Effector memory CD4-positive, alpha-beta T cell (primary cell): ENCODE measurements around the gene TDRD10.
"Not testable (repeated sequence)": the region's sequence is repeated elsewhere in the genome, so short reads cannot be mapped to it uniquely, and the experiment has no call there.

ENCODE experiments used
- DNase-seq, 3 donors: peaks; one replicate each; pipeline ENCODE4 v3.0.0-alpha.2; 2020
- H3K27ac ChIP-seq: 2 replicates; pipeline ENCODE4 v1.7.0; 2013; ENCODE audit warnings: mild to moderate bottlenecking, low read length, moderate library complexity; ENCODE audit not compliant: insufficient read depth, poor library complexity, severe bottlenecking
- H3K27me3 ChIP-seq: replicated peaks from 2 replicates; pipeline ENCODE4 v1.7.0; 2013; ENCODE audit warnings: mild to moderate bottlenecking, low read length; ENCODE audit not compliant: insufficient read depth, control insufficient read depth, poor library complexity, severe bottlenecking
- H3K36me3 ChIP-seq: 2 replicates; pipeline ENCODE4 v1.7.0; 2013; ENCODE audit warnings: mild to moderate bottlenecking, low read length, moderate library complexity; ENCODE audit not compliant: control insufficient read depth, insufficient read depth
- H3K4me1 ChIP-seq: 2 replicates; pipeline ENCODE4 v1.7.0; 2013; ENCODE audit warnings: low read length, mild to moderate bottlenecking; ENCODE audit not compliant: control insufficient read depth, insufficient read depth, poor library complexity, severe bottlenecking
- H3K4me3 ChIP-seq: 2 replicates; pipeline ENCODE4 v1.7.0; 2013; ENCODE audit warnings: low read length, low read depth, mild to moderate bottlenecking; ENCODE audit not compliant: insufficient read depth, poor library complexity, severe bottlenecking
- H3K9me3 ChIP-seq: 2 replicates; pipeline ENCODE4 v1.7.0; 2013; ENCODE audit warnings: mild to moderate bottlenecking, low read length, moderate library complexity; ENCODE audit not compliant: control insufficient read depth

Gene TDRD10

DNA sequence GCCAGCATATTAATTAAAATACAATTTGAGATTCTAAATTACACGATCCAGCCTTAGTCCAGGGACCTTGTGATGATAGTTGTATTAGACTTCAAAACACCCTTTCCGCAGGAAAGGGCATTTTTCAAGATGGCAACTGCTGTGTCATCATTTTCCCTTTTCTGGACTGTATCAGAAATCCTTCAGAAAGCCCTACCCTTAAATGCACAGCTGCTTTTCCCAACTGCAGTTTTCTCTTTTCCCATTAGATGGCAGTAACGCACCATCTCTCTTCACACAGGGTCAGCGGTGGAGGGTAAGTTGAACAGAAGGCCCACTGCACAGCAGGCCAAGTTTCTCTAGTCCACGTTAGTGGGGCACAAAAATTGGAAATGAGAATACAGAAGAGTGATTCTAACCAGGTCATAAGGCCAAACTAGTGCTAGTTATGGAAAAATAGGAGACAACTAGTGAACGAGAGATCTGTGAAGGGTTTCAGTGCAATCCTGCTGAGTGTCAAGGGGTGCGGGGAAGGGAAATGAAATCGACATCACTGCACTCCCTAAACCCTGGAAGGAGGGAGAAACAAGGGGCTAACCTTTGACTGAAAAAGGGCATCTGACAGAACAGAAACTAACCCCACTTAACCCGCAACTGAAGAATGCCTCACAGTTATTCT lies 22.1 kb upstream of the TDRD10 start:
- DNase-seq, result peak in 2 of 3 donors; percentile 33 to 43
- Histone ChIP-seq H3K27me3 (no peaks in the 10 kb centered on the region), H3K4me1 (no peaks in the 10 kb centered on the region), H3K4me3 (no peak overlapping the region), H3K36me3 (no peaks in the 10 kb centered on the region), H3K9me3 (no peaks in the 10 kb centered on the region), H3K27ac (no peak overlapping the region)

DNA sequence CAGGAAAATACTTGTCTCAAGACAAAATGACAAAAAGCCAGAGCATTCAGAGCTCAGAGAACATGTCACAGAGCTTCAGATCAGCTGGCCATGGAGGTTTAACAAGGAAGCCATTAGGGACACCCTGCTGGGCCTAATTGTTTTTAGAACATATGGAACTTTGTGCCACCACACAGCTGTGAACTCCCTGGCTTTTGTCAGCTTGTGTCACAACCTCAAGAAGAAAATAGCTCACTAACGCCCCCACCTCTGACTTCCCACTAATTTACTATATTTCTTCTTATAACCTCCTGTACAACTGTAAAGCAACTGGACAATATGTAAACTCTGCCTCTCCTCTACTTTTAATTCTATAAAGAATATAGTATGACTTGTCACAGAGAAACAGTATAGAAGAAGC lies 21.0 kb upstream of the TDRD10 start:
- DNase-seq, result no peak
- Histone ChIP-seq H3K4me3 (no peak overlapping the region), H3K9me3 (no peaks in the 10 kb centered on the region), H3K27ac (no peak overlapping the region), H3K27me3 (no peaks in the 10 kb centered on the region), H3K4me1 (no peaks in the 10 kb centered on the region), H3K36me3 (no peaks in the 10 kb centered on the region)

DNA sequence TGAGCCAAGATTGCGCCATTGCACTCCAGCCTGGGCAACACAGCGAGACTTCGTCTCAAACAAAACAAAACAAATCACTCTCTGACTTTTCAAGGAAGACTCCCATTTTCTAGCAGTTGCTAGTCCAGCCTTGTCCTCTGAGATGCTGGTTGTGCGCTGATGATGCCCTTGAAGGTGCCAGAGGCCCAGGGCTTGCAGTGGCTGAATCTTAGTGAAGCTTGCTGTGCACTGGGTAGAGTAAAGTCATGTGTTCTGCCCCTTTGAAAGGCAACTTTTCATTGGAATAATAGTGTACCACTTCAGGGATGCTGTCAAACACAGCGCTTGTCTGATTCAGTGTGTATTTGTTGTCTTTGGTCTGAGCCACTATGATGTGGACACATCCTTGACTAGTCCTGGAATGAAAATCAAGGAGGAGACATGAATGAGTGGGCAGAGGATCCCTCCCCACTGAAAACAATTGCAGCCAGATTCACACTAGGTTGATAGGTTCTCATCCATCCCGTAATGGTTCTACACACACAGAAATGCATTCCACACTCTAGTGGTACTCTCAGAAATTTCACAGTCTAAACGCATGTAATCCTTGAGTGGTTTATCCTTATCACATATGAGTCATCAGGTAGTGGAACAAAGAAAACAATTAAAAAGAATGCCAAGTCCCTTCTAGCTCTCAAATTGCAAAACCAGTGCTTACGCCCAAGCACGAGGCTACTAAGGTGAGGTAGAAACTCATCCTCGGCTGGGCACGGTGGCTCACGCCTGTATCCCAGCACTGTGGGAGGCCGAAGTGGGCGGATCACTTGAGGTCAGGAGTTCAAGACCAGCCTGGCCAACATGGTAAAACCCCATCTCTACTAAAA lies 17.8 kb upstream of the TDRD10 start:
- DNase-seq, result no peak
- no peaks in the 10 kb centered on the region for H3K36me3 ChIP-seq
- H3K4me1 ChIP-seq, result no peaks in the 10 kb centered on the region

DNA sequence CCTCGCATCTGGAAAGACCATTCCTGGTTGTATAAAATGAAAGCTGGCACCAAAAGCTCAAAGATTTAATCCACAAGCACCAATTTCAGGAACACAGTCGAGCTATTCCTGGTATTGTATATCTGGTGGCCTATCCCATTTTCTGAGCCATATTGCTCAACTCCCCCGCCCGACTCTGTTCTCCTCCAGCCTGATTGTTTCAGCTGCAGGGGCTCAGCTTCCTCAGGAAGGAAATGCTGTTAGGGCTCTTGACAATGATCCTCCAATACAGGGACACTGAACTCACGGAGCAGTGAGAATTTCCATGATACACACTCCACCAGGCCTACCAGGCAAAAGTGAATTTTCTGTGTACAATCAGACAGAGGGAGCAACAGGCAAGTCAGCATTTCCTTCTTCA lies 16.9 kb upstream of the TDRD10 start:
- Histone ChIP-seq H3K36me3 (no peaks in the 10 kb centered on the region), H3K4me3 (no peak overlapping the region), H3K27me3 (no peaks in the 10 kb centered on the region), H3K27ac (no peak overlapping the region), H3K9me3 (no peaks in the 10 kb centered on the region), H3K4me1 (no peaks in the 10 kb centered on the region)
- DNase-seq, result no peak

More for the DNA sequence above, 17.8 kb upstream of the TDRD10 start:
- Histone ChIP-seq H3K9me3 (no peaks in the 10 kb centered on the region), H3K27ac (no peak overlapping the region), H3K4me3 (no peak overlapping the region), H3K27me3 (no peaks in the 10 kb centered on the region)

DNA sequence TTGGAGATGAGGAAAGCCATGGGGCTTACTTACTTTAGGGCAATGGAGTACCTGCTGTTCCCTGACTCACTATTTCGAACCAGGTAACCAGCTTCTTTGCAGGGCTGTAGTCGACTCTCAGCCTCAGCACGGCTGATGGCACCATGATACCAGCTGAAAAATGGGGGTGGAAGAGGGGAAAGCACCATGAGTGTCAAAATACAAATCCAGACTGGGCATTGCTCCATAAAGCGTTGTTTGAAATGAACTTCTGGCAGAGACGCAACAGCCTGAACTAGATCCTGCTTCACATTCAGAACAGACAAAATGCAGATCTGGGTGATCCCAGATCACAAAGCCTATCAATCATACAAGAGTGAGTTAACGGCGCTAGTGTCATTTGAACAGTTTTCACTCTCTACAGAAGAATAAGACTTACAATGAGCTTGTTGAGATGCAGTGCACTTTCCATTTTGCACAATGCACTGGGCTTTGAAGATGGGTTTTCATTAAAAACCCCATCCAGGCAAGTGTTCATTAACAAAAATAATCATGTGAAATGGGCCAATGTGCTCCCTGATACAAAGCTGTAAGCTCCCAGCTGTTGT lies 16.0 kb upstream of the TDRD10 start:
- no peak overlapping the region for H3K27ac ChIP-seq
- H3K9me3 ChIP-seq, result no peaks in the 10 kb centered on the region
- DNase-seq, result no peak
- no peak overlapping the region for H3K4me3 ChIP-seq
- no peaks in the 10 kb centered on the region for H3K36me3 ChIP-seq
- H3K27me3 ChIP-seq, result no peaks in the 10 kb centered on the region
- no peaks in the 10 kb centered on the region for H3K4me1 ChIP-seq

DNA sequence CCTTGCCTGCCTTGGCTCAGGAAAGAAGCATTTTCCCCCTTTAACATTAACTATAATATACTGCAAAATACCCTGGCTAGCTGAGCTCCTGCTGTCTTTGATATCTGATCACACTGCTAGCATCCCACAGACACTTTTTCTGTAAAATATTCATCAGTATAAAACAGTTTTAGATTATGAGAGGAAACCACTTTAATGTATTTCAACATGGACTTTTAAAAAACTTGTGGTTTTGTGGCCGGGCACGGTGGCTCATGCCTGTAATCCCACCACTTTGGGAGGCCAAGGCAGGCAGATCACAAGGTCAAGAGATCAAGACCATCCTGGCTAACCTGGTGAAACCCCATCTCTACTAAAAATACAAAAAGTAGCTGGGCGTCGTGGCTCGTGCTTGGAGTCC lies 15.3 kb upstream of the TDRD10 start:
- H3K4me3 ChIP-seq, result not testable (repeated sequence)

DNA sequence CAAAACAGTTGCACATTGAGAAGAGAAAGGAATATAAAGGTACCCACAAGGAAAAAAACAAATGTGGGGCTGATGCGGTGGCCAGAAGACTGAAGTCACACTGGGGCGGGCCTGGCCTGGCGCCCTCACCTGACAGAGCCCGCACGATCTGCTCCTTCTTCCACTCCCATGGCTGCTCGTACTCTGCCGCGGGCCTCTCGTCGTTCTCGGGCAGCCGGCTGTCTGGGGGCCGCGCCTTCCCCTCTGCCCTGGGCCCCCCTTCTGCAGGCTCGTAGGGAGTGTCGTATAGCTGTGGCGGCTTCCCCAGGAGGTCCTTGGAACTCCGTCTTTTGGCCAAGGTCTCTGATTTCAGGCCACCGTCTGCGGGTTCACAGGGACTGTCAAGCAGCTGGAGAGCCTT lies 13.1 kb upstream of the TDRD10 start:
- no peak overlapping the region for H3K27ac ChIP-seq
- H3K9me3 ChIP-seq, result no peaks in the 10 kb centered on the region
- H3K4me3 ChIP-seq, result no peak overlapping the region
- H3K4me1 ChIP-seq, result peaks cover 20% of the 10 kb centered on the region
- H3K36me3 ChIP-seq, result no peaks in the 10 kb centered on the region
- no peaks in the 10 kb centered on the region for H3K27me3 ChIP-seq
- no peak for DNase-seq

More for the DNA sequence above, 15.3 kb upstream of the TDRD10 start:
- not testable (repeated sequence) for DNase-seq, H3K4me1 ChIP-seq, H3K27ac ChIP-seq, H3K9me3 ChIP-seq, H3K27me3 ChIP-seq, H3K36me3 ChIP-seq

DNA sequence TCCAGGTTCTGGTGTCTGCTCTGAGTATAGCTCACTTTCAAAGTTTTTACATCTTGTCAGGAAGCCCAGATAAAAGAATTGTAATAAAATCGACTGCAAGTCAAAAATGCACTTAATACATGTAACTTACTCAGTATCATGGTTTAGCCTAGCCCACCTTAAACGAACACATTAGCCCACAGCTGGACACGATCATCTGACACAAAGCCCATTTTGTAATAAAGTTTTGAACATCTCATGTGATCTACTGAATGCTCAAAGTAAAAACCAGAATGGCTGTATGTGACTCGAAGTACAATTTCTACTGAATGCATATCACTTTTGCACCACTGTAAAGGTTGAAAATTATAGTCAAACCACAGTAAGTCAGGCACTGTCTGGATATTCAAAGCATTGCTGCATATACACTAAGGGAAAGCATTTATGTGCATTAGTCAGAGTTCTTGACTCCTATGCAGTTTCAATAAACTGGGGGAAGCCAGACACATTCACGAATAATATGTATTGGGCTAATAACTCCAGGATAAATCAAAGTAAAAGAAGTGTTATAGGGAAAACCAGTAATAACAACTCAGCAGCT lies 12.2 kb upstream of the TDRD10 start:
- H3K4me1 ChIP-seq, result peaks cover 25% of the 10 kb centered on the region

DNA sequence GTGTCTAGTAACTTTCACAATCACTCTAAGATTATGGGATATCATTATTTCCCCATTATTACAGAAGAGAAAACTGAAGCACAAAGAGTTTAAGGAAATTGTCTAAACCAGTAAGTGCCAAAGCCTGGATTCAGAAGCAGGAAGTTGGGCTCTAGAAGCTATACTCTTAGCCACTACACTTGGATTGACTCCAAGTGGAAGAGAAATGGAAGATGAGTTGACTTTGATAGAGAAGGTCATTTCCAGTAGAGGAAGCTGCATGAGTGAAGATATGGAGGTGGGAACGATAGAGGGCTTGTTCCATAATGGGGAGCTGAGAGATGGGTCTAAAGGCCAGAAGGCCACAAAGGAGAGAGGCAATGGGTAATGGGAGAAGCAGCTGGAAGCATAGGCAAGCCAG lies 11.7 kb upstream of the TDRD10 start:
- peaks cover 25% of the 10 kb centered on the region for H3K4me1 ChIP-seq
- DNase-seq, result no peak
- H3K4me3 ChIP-seq, result no peak overlapping the region
- no peaks in the 10 kb centered on the region for H3K27me3 ChIP-seq
- no peaks in the 10 kb centered on the region for H3K36me3 ChIP-seq
- no peaks in the 10 kb centered on the region for H3K9me3 ChIP-seq
- no peak overlapping the region for H3K27ac ChIP-seq

More for the DNA sequence above, 12.2 kb upstream of the TDRD10 start:
- Histone ChIP-seq H3K27ac (no peak overlapping the region), H3K9me3 (no peaks in the 10 kb centered on the region), H3K27me3 (no peaks in the 10 kb centered on the region), H3K36me3 (no peaks in the 10 kb centered on the region), H3K4me3 (no peak overlapping the region)
- no peak for DNase-seq

DNA sequence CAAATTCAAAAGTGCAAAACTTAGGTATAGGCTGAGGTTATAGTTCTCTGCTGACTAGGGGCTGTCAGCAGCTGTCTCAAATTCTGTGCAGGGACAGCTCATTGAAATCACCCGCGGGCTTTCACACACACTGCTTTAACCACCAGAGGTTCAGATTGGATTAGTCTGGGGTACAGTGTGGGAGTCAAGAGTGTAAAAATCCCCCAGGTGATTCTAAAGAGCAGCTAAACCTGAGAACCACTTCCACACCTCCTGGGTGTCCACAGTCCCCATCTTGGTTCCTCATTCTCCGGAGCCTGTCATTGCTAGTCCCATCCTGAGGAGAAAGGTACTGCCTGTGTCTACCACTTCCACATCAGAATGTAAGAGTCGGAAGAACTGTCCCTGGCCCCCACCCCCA lies 9.9 kb upstream of the TDRD10 start:
- Histone ChIP-seq H3K4me3 (no peak overlapping the region), H3K9me3 (no peaks in the 10 kb centered on the region), H3K27me3 (no peaks in the 10 kb centered on the region), H3K27ac (no peak overlapping the region), H3K4me1 (peaks cover 30% of the 10 kb centered on the region), H3K36me3 (no peaks in the 10 kb centered on the region)
- DNase-seq, result no peak
